ENCODE measurements around the gene ZNF500. TPM values are rescaled to one million over a fixed set of nuclear protein-coding genes. Genes with fewer than 3 reads are reported as not detected.

ZNF500 gene
- total RNA-seq, 4 donors from 2014 or later: 11.8 to 20.6 (median 17.6) TPM

- Histone ChIP-seq H3K36me3 (peaks cover 15 to 17% of the 10 kb centered on the region in 2 donors), H3K4me3 (replicated peaks in 1 of 3) (no peak overlapping the region), H3K9me3 (no peaks in the 10 kb centered on the region), H3K27ac (no peak overlapping the region), H3K4me1 (no peaks in the 10 kb centered on the region), H3K27me3 (no peaks in the 10 kb centered on the region)
- 89 to 91% methylated on average over 11 of the region's 11 CpGs for WGBS, 2 donors
- TF ChIP-seq CTCF (IDR thresholded peaks at IDR 0.05) (no peak), POLR2A (IDR thresholded peaks at IDR 0.05) (no peak)
- no peak for DNase-seq
- intact Hi-C loops (cut with DNase I): no loop called here
Observed at GRCh38 chr16:4724661-4725270, 42.2 kb downstream of the ZNF500 start.

DNA sequence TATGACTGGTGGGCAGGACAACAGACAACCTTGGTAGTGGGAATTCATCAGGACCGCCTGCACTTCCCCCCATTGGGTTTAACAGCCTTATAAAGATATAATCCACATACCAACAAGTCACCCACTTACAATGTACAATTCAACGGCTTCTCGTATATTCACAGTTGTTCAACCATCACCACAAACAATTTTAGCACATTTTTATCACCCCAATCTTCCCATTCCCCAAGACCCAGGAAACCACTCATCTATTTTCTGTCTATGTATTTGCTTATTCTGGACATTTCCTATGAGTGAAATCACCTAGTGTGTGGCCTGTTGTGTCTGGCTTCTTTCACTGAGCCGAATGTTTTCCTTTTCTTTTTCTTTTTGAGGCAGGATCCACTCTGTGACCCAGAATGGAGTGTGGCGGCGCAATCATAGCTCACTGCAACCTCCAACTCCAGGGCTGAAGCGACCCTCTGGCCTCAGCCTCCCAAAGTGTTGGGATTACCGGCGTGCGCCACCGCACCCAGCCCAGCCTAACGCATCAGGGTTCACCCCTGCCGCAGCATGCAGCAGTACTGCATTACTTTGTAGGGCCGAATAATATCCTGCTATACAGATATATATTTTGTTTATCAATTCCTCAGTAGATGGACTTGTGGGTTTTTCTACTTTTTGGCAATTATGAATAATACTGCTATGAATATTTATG is 43.7 kb downstream of the ZNF500 start:
- H3K27ac ChIP-seq: no peak overlapping the region
- no peak overlapping the region for H3K4me3 ChIP-seq (replicated peaks in 1 of 3)
- no peaks in the 10 kb centered on the region for H3K9me3 ChIP-seq
- TF ChIP-seq CTCF (IDR thresholded peaks at IDR 0.05) (no peak), POLR2A (IDR thresholded peaks at IDR 0.05) (no peak)
- no peaks in the 10 kb centered on the region for H3K4me1 ChIP-seq
- intact Hi-C loops (cut with DNase I): no loop called here
- no peak for DNase-seq
- peaks cover 10 to 15% of the 10 kb centered on the region in 2 donors for H3K36me3 ChIP-seq
- WGBS, 2 donors: 97% methylated on average over 14 of the region's 14 CpGs
- no peaks in the 10 kb centered on the region for H3K27me3 ChIP-seq

GRCh38 chr16:4718466-4718865 is 48.5 kb downstream of the ZNF500 start:
- Histone ChIP-seq H3K4me1 (no peaks in the 10 kb centered on the region), H3K9me3 (no peaks in the 10 kb centered on the region), H3K27ac (no peak overlapping the region), H3K27me3 (no peaks in the 10 kb centered on the region), H3K36me3 (peaks cover 10 to 15% of the 10 kb centered on the region in 2 donors), H3K4me3 (replicated peaks in 1 of 3) (no peak overlapping the region)
- DNase-seq: no peak
- WGBS, 2 donors: 71 to 81% methylated on average over 3 to 5 of the region's 5 CpGs
- intact Hi-C loops (cut with DNase I): no loop called here
- no peak for TF ChIP-seq CTCF (IDR thresholded peaks at IDR 0.05)
- no peak for TF ChIP-seq POLR2A (IDR thresholded peaks at IDR 0.05)

- peaks cover 15 to 20% of the 10 kb centered on the region in 2 donors for H3K36me3 ChIP-seq
- no peaks in the 10 kb centered on the region for H3K4me1 ChIP-seq
- no peaks in the 10 kb centered on the region for H3K27me3 ChIP-seq
- no peak for DNase-seq
- 87 to 90% methylated on average over 2 of the region's 2 CpGs for WGBS, 2 donors
- intact Hi-C loops (cut with DNase I): no loop called here
- H3K4me3 ChIP-seq (replicated peaks in 1 of 3): no peak overlapping the region
- no peak for TF ChIP-seq POLR2A (IDR thresholded peaks at IDR 0.05)
- no peak for TF ChIP-seq CTCF (IDR thresholded peaks at IDR 0.05)
- no peaks in the 10 kb centered on the region for H3K9me3 ChIP-seq
- no peak overlapping the region for H3K27ac ChIP-seq
Observed at GRCh38 chr16:4714996-4715395, 52.0 kb downstream of the ZNF500 start.
